Measurements from ENCODE around the gene DPCD. TPM values are rescaled to one million over a fixed set of nuclear protein-coding genes. Genes with fewer than 3 reads are reported as not detected.

The DPCD gene
- total RNA-seq, 4 donors from 2014 or later = 9.3 to 14.4 (median 11.5) TPM

DNA sequence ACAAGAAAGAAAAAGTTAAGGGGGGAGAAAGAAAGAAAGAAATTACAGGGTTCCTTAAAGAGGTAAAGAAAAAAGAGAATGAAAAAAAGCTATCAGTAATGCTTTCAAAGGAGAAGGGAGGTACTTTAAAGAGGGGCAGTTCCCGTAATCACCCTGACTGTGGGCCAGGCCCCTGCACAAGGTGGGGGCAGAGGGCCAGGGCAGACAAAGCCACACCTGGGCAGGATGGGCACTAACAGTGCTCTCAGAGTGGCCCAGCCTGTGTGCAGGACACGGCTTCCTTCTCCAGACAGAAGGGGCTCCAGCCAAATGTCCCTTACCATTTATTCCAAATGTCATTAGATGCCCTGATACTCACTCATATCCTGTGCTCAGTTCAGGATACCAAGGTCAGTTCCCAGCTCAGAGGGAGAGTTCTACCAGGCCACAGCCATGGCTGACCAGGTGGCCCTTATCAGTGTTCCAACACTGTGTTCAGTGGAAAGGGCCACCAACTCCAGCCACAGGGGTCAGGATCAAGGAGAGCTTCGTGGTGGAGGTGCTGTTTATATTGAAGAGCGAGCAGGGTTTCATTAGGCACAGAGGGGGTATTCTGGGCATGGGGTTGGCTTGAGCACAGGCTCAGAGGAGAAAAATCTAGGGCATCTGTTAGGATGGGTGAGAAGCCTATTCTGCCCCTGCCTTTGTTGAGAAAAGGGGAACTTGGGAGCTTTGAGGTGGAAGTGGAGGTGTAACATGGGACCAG is 29.9 kb downstream of the DPCD start:
- Histone ChIP-seq H3K27ac (no peak overlapping the region), H3K4me3 (no peak overlapping the region), H3K27me3 (no peaks in the 10 kb centered on the region), H3K4me1 (peaks cover 3% of the 10 kb centered on the region), H3K36me3 (peaks cover 44% of the 10 kb centered on the region), H3K9me3 (no peaks in the 10 kb centered on the region)
- no peak for DNase-seq (ENCODE audit: low spot score in 2 of 2)
- 96% methylated on average over 4 of the region's 4 CpGs for WGBS
- TF ChIP-seq EP300 (IDR thresholded peaks at IDR 0.05) (no peak), POLR2A (IDR thresholded peaks at IDR 0.05) (no peak), POLR2AphosphoS5 (IDR thresholded peaks at IDR 0.05) (no peak)
- TF ChIP-seq, protein P1, sequence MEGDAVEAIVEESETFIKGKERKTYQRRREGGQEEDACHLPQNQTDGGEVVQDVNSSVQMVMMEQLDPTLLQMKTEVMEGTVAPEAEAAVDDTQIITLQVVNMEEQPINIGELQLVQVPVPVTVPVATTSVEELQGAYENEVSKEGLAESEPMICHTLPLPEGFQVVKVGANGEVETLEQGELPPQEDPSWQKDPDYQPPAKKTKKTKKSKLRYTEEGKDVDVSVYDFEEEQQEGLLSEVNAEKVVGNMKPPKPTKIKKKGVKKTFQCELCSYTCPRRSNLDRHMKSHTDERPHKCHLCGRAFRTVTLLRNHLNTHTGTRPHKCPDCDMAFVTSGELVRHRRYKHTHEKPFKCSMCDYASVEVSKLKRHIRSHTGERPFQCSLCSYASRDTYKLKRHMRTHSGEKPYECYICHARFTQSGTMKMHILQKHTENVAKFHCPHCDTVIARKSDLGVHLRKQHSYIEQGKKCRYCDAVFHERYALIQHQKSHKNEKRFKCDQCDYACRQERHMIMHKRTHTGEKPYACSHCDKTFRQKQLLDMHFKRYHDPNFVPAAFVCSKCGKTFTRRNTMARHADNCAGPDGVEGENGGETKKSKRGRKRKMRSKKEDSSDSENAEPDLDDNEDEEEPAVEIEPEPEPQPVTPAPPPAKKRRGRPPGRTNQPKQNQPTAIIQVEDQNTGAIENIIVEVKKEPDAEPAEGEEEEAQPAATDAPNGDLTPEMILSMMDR (IDR thresholded peaks at IDR 0.05) = no peak

DNA sequence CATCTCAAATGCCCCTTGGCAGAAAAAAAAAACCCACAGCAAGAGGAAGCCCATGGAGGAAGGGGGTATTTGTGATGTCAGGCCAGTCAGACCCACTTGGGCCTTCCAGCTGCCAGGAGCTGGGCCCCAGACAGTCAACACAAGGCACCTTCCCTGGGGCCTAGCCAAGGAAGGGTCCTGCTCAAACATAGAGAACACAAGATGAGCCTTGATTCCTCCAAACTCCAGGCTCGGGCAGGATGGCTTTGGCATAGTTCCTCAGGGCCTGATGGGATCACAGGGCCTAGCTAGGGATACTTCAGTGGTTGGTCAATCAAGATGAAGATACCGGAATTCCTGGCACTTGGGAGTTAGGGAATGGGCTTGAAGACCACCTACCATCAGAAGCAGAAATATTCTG is 30.8 kb downstream of the DPCD start:
- no peaks in the 10 kb centered on the region for H3K27me3 ChIP-seq
- H3K36me3 ChIP-seq = peaks cover 42% of the 10 kb centered on the region
- no peak overlapping the region for H3K27ac ChIP-seq
- TF ChIP-seq POLR2A (IDR thresholded peaks at IDR 0.05) (no peak), POLR2AphosphoS5 (IDR thresholded peaks at IDR 0.05) (no peak), EP300 (IDR thresholded peaks at IDR 0.05) (no peak)
- TF ChIP-seq, protein P1 (IDR thresholded peaks at IDR 0.05) = no peak
- no peaks in the 10 kb centered on the region for H3K9me3 ChIP-seq
- peaks cover 3% of the 10 kb centered on the region for H3K4me1 ChIP-seq
- no peak overlapping the region for H3K4me3 ChIP-seq
- 100% methylated on average over 2 of the region's 2 CpGs for WGBS
- DNase-seq (ENCODE audit: low spot score in 2 of 2) = no peak

DNA sequence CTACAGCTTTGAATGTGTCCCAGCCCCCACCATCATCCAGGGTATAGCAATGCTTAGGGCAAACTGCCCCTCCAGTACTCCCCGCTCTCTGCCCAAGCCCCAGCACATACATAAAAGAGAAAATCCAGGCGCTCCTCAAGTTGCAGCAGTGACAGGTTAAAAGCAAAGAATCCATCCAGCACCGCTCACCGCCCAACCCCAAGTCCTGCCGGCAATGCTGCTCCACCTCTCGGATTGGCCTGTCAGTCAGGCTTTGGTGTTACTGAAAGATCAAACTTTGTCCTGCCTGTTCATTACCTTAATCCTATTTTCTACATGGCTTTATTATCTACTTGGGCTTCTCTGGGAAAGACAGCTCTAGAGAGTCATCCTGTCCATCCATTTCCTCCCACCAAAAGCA is 31.9 kb downstream of the DPCD start:
- WGBS = 97% methylated on average over 6 of the region's 6 CpGs
- H3K4me3 ChIP-seq = no peak overlapping the region
- no peak overlapping the region for H3K27ac ChIP-seq
- TF ChIP-seq EP300 (IDR thresholded peaks at IDR 0.05) (no peak), POLR2A (IDR thresholded peaks at IDR 0.05) (no peak), POLR2AphosphoS5 (IDR thresholded peaks at IDR 0.05) (no peak)
- TF ChIP-seq, protein P1 (IDR thresholded peaks at IDR 0.05) = no peak
- no peaks in the 10 kb centered on the region for H3K27me3 ChIP-seq
- peaks cover 6% of the 10 kb centered on the region for H3K4me1 ChIP-seq
- H3K36me3 ChIP-seq = peaks cover 47% of the 10 kb centered on the region
- DNase-seq (ENCODE audit: low spot score in 2 of 2) = no peak
- H3K9me3 ChIP-seq = no peaks in the 10 kb centered on the region

DNA sequence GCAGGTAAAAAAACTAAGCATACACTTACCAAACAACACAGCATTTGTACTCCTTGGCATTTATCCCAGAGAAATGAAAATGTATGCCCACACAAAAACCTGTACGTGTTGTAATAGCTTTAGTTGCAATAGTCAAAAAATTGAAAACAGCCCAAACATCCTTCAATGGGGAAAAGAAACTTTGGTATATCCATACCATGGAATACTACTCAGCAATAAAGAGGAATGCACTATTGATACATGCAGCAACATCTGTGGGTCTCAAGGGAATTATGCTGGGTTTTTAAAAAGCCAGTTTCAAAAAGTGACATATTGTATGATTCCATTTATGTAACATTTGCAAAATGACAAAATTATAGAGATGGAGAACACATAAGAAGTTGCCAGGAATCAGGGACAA is 35.4 kb downstream of the DPCD start:
- peaks cover 28% of the 10 kb centered on the region for H3K36me3 ChIP-seq
- WGBS = 71% methylated on average over 1 of the region's 1 CpG
- no peak for TF ChIP-seq POLR2AphosphoS5 (IDR thresholded peaks at IDR 0.05)
- TF ChIP-seq, protein P1 (IDR thresholded peaks at IDR 0.05) = no peak
- no peak for TF ChIP-seq POLR2A (IDR thresholded peaks at IDR 0.05)
- no peak for TF ChIP-seq EP300 (IDR thresholded peaks at IDR 0.05)

DNA sequence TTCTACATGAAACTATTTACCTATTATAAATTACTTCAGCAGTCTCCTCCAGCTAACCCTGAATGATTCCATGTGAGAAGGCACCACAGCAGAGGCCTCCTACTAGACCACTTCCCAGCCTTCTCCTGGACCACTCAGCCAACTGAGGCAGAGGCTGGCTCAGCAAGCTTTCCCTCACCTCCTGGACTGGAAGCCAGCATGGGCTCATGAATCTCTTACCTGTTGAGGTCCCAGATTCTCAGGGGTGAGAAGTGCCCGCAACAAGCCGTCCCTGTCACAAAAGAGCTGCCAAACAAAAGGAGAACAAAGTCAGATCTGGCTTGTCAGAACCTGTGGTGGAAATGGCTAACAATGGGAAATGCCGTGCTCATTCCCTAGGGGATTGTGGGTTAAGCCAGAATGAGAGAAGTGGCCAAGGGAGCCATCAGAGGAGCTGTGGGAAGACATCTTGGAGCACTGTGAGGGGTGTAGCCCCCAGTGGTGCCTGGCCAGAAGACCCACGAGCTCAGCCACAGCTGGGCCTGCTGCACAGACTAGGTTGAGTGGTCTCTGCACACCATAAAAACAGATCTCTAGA is 36.5 kb downstream of the DPCD start:
- no peak overlapping the region for H3K4me3 ChIP-seq
- peaks cover 16% of the 10 kb centered on the region for H3K4me1 ChIP-seq
- H3K27me3 ChIP-seq = no peaks in the 10 kb centered on the region
- no peak overlapping the region for H3K27ac ChIP-seq
- WGBS = 71% methylated on average over 4 of the region's 4 CpGs
- H3K36me3 ChIP-seq = peaks cover 25% of the 10 kb centered on the region
- no peak for DNase-seq (ENCODE audit: low spot score in 2 of 2)
- TF ChIP-seq, protein P1 (IDR thresholded peaks at IDR 0.05) = no peak
- TF ChIP-seq POLR2AphosphoS5 (IDR thresholded peaks at IDR 0.05) (no peak), EP300 (IDR thresholded peaks at IDR 0.05) (no peak), POLR2A (IDR thresholded peaks at IDR 0.05) (no peak)
- no peaks in the 10 kb centered on the region for H3K9me3 ChIP-seq

More for the DNA sequence above, 35.4 kb downstream of the DPCD start:
- Histone ChIP-seq H3K27ac (no peak overlapping the region), H3K4me1 (peaks cover 16% of the 10 kb centered on the region), H3K27me3 (no peaks in the 10 kb centered on the region), H3K9me3 (no peaks in the 10 kb centered on the region), H3K4me3 (no peak overlapping the region)
- no peak for DNase-seq (ENCODE audit: low spot score in 2 of 2)
